ENCODE measurements around the gene FCN2. TPM values are rescaled to one million over a fixed set of nuclear protein-coding genes. Genes with fewer than 3 reads are reported as not detected.

Gene FCN2
- total RNA-seq, 2 experiments from 2014 or later = not detected

DNA sequence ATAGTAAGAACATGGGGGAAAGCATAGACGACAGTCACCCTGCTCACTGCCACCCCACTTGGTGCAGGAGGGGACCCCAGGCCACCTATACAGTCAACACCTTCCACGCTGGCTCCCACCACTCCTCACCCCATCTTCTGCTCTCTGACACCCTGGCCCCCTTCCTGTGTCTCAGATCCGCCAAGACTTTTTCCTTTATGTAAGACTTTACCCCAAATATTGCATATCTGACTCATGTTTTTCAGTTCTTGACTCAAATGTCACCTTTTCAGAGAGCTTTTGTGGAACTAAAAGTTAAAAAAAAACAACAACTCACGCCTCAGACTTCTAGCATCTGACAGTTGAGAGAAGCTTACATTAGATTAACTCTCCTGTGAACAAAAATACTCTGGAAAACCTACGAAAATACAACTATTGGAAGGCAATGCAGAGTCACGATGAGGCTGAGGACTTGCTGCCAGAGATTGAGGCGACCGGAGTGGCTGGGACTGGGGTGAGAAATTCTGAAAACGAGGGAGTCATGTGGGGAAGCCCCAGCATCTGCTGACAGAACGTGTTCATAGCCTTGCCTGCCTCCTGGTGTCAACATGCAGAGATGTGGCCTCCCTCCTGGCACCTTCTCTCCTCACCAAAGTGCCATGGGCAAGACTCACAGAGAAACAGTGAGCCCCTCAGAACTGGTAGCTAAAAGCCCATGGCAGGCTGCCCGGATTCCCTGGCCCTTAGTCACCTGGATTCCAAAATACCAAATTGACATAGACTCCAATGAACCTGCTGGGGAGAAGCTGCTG lies 22.4 kb upstream of the FCN2 start:
- TF ChIP-seq, protein P1, sequence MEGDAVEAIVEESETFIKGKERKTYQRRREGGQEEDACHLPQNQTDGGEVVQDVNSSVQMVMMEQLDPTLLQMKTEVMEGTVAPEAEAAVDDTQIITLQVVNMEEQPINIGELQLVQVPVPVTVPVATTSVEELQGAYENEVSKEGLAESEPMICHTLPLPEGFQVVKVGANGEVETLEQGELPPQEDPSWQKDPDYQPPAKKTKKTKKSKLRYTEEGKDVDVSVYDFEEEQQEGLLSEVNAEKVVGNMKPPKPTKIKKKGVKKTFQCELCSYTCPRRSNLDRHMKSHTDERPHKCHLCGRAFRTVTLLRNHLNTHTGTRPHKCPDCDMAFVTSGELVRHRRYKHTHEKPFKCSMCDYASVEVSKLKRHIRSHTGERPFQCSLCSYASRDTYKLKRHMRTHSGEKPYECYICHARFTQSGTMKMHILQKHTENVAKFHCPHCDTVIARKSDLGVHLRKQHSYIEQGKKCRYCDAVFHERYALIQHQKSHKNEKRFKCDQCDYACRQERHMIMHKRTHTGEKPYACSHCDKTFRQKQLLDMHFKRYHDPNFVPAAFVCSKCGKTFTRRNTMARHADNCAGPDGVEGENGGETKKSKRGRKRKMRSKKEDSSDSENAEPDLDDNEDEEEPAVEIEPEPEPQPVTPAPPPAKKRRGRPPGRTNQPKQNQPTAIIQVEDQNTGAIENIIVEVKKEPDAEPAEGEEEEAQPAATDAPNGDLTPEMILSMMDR (IDR thresholded peaks at IDR 0.05) = no peak
- Histone ChIP-seq H3K27me3 (ENCODE audit: control insufficient read depth in 1 of 2, insufficient read depth in 2 of 2, low read length in 2 of 2) (peaks cover 4 to 12% of the 10 kb centered on the region in 2 experiments), H3K4me1 (ENCODE audit: insufficient read depth, low read length) (no peaks in the 10 kb centered on the region), H3K9me3 (ENCODE audit: control insufficient read depth in 1 of 2, insufficient read depth in 1 of 2, low read length in 2 of 2) (peaks cover 0 to 22% of the 10 kb centered on the region in 2 experiments), H3K27ac (ENCODE audit: low read depth in 1 of 2, low read length in 2 of 2) (no peak overlapping the region), H3K36me3 (ENCODE audit: insufficient read depth, low read length) (no peaks in the 10 kb centered on the region), H3K4me3 (ENCODE audit: low read length) (no peak overlapping the region)
- ChIA-PET POLR2A (no interaction called here), CTCF (no interaction called here)
- ATAC-seq (ENCODE audit: poor library complexity) = no peak
- no peaks in the 10 kb centered on the region for H3K4me1 Mint-ChIP-seq (ENCODE audit: low read depth)
- no peak overlapping the region for H3K4me3 Mint-ChIP-seq
- peaks cover 26% of the 10 kb centered on the region for H3K27me3 Mint-ChIP-seq
- intact Hi-C loops (cut with DNase I, micrococcal nuclease) = no loop called here
- no peak for DNase-seq
- H3K27ac Mint-ChIP-seq = no peak overlapping the region
- H3K36me3 Mint-ChIP-seq (ENCODE audit: low read depth) = no peaks in the 10 kb centered on the region
- H3K9me3 Mint-ChIP-seq = peaks cover 2% of the 10 kb centered on the region

DNA sequence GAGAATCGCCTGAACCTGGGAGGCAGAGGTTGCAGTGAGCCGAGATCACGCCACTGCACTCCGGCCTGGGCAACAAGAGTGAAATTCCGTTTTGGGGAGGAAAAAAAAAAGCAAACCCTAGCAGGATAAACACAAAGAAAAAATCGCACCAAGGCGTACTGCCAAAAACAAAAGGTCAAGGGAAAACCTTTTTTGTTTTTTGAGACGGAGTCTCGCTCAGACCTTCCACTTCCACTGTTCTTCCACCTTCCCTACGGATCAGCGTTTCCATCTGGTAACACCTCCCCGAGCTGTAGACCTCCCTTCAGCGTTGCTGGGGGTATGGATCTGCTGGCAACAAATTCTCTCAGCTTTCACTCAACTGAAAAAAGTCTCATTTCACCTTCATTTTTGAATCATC lies 20.1 kb upstream of the FCN2 start:
- ATAC-seq (ENCODE audit: poor library complexity) (no peak), DNase-seq (no peak)
- no peak overlapping the region for H3K27ac Mint-ChIP-seq
- H3K27me3 Mint-ChIP-seq = peaks cover 21% of the 10 kb centered on the region
- no peaks in the 10 kb centered on the region for H3K4me1 ChIP-seq (ENCODE audit: insufficient read depth, low read length)
- H3K4me3 ChIP-seq (ENCODE audit: low read length) = no peak overlapping the region
- no peaks in the 10 kb centered on the region for H3K36me3 Mint-ChIP-seq (ENCODE audit: low read depth)
- H3K27me3 ChIP-seq (ENCODE audit: control insufficient read depth in 1 of 2, insufficient read depth in 2 of 2, low read length in 2 of 2) = peaks cover 4 to 6% of the 10 kb centered on the region in 2 experiments
- no peaks in the 10 kb centered on the region for H3K4me1 Mint-ChIP-seq (ENCODE audit: low read depth)
- H3K27ac ChIP-seq (ENCODE audit: low read depth in 1 of 2, low read length in 2 of 2) = no peak overlapping the region
- H3K36me3 ChIP-seq (ENCODE audit: insufficient read depth, low read length) = no peaks in the 10 kb centered on the region
- intact Hi-C loops (cut with DNase I, micrococcal nuclease) = no loop called here
- ChIA-PET CTCF (no interaction called here), POLR2A (no interaction called here)
- peaks cover 0 to 33% of the 10 kb centered on the region in 2 experiments for H3K9me3 ChIP-seq (ENCODE audit: control insufficient read depth in 1 of 2, insufficient read depth in 1 of 2, low read length in 2 of 2)
- H3K4me3 Mint-ChIP-seq = no peak overlapping the region
- TF ChIP-seq, protein P1 (IDR thresholded peaks at IDR 0.05) = no peak
- peaks cover 2% of the 10 kb centered on the region for H3K9me3 Mint-ChIP-seq

DNA sequence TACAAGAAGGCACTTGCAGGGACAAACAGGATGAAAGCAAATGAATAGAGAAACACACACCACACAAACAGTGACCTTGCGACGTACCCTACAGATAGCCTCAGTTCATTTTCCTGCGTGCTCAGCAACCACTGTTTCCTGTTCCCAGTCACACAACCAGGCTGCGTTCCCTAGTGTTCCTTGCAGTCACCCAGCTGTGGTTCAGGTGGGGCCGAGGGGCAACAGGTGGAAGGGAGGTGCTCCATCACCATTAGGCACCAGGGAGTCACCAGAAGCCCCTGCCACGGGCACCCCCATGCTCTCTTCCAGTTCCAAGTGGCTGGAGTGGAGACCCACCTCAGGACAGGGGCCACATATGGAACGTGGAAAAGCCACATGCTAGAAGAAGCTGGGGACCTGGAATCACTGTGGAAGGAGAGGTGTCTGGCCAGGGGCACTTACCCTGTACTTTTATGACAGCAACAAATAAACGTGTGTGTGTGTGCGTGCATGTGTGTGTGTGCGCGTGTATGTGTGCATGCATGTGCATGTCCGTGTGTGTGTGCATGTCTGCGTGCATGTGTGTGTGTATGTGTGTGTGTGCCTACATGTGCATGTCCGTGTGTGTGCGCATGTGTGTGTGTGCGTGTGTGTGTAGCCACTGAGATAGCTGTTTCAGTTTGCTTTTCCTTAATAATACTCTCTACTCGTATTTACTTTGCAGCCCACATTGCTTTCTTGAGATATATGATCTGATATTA lies 18.8 kb upstream of the FCN2 start:
- DNase-seq (no peak), ATAC-seq (ENCODE audit: poor library complexity) (no peak)
- no peak overlapping the region for H3K4me3 Mint-ChIP-seq
- CTCF ChIA-PET = no interaction called here
- H3K36me3 Mint-ChIP-seq (ENCODE audit: low read depth) = no peaks in the 10 kb centered on the region
- TF ChIP-seq, protein P1 (IDR thresholded peaks at IDR 0.05) = no peak
- H3K4me3 ChIP-seq (ENCODE audit: low read length) = no peak overlapping the region
- intact Hi-C loops (cut with DNase I, micrococcal nuclease) = no loop called here
- peaks cover 2% of the 10 kb centered on the region for H3K9me3 Mint-ChIP-seq
- H3K36me3 ChIP-seq (ENCODE audit: insufficient read depth, low read length) = no peaks in the 10 kb centered on the region
- H3K27me3 Mint-ChIP-seq = peaks cover 17% of the 10 kb centered on the region
- peaks cover 0 to 28% of the 10 kb centered on the region in 2 experiments for H3K9me3 ChIP-seq (ENCODE audit: control insufficient read depth in 1 of 2, insufficient read depth in 1 of 2, low read length in 2 of 2)
- no peak overlapping the region for H3K27ac ChIP-seq (ENCODE audit: low read depth in 1 of 2, low read length in 2 of 2)
- H3K27ac Mint-ChIP-seq = no peak overlapping the region
- no peaks in the 10 kb centered on the region for H3K4me1 ChIP-seq (ENCODE audit: insufficient read depth, low read length)
- POLR2A ChIA-PET = no interaction called here
- peaks cover 4 to 6% of the 10 kb centered on the region in 2 experiments for H3K27me3 ChIP-seq (ENCODE audit: control insufficient read depth in 1 of 2, insufficient read depth in 2 of 2, low read length in 2 of 2)
- no peaks in the 10 kb centered on the region for H3K4me1 Mint-ChIP-seq (ENCODE audit: low read depth)
